NOMO-1 (cell line): Measurements from ENCODE around the gene RNF121.
A peak's percentile ranks its signal among the peaks of the same experiment; 100 is the strongest.

Experiments used
- DNase-seq, 2 experiments: peaks; one replicate each; lab custom pipeline; 2025; ENCODE audit not compliant: unreplicated experiment in 2 of 2; lab: John Stamatoyannopoulos, UW

RNF121 gene

GRCh38 chr11:71933141-71933933 lies 4.5 kb downstream of the RNF121 start:
- DNase-seq: no peak

GRCh38 chr11:71934213-71934612 lies 5.4 kb downstream of the RNF121 start:
- peak in 1 of 2 experiments; percentile 20 for DNase-seq

GRCh38 chr11:71935338-71935925 lies 6.6 kb downstream of the RNF121 start:
- DNase-seq: no peak

GRCh38 chr11:71936825-71937224 lies 8.0 kb downstream of the RNF121 start:
- no peak for DNase-seq

- no peak for DNase-seq
Measured at GRCh38 chr11:71937826-71938225, 9.0 kb downstream of the RNF121 start.

GRCh38 chr11:71940561-71941219 lies 11.8 kb downstream of the RNF121 start:
- DNase-seq: no peak

- DNase-seq: no peak
Measured at GRCh38 chr11:71946144-71946571, 17.3 kb downstream of the RNF121 start.

- DNase-seq: peak in 1 of 2 experiments; percentile 28
Measured at GRCh38 chr11:71947498-71947897, 18.7 kb downstream of the RNF121 start.

GRCh38 chr11:71948314-71949027 lies 19.6 kb downstream of the RNF121 start:
- DNase-seq: no peak

- no peak for DNase-seq
Measured at GRCh38 chr11:71949034-71949433, 20.2 kb downstream of the RNF121 start.

GRCh38 chr11:71951741-71952310 lies 23.0 kb downstream of the RNF121 start:
- no peak for DNase-seq

GRCh38 chr11:71955898-71956456 lies 27.1 kb downstream of the RNF121 start:
- DNase-seq: no peak

GRCh38 chr11:71962428-71963038 lies 33.7 kb downstream of the RNF121 start:
- peak in 1 of 2 experiments; percentile 75 for DNase-seq

GRCh38 chr11:71963468-71963867 lies 34.6 kb downstream of the RNF121 start:
- DNase-seq: no peak

- no peak for DNase-seq
Measured at GRCh38 chr11:71964641-71965040, 35.8 kb downstream of the RNF121 start.

- no peak for DNase-seq
Measured at GRCh38 chr11:71971680-71972079, 42.8 kb downstream of the RNF121 start.

GRCh38 chr11:71976551-71976950 lies 47.7 kb downstream of the RNF121 start:
- DNase-seq: peak in 1 of 2 experiments; percentile 21

GRCh38 chr11:71977090-71977489 lies 48.2 kb downstream of the RNF121 start:
- DNase-seq: no peak

- peak; percentile 75 to 86 for DNase-seq
Measured at GRCh38 chr11:71977743-71978418, 49.0 kb downstream of the RNF121 start.
